MM.1S (cell line): ENCODE measurements around the gene GNMT.

Experiments
- DNase-seq: peaks from one replicate; pipeline ENCODE4 v3.0.0-alpha.2; 2015
- H2AFZ ChIP-seq: fragments of 300-600 bp; sonication (generic); 2 replicates; pipeline ENCODE4 v1.6.0; 2016; ENCODE audit warnings: antibody characterized with exemption, low read length
- H3F3A ChIP-seq: fragments of 300-600 bp; sonication (generic); 2 replicates; pipeline ENCODE4 v1.6.1; 2016; ENCODE audit warnings: mild to moderate bottlenecking, antibody characterized with exemption, low read length, moderate library complexity, mixed read lengths; ENCODE audit not compliant: insufficient read depth
- H3K27ac ChIP-seq: fragments of 300-600 bp; sonication (generic); 2 replicates; pipeline ENCODE4 v1.5.1; 2016; ENCODE audit warnings: mild to moderate bottlenecking, low read length
- H3K27me3 ChIP-seq: fragments of 300-600 bp; sonication (generic); replicated peaks from 2 replicates; pipeline ENCODE4 v1.6.0; 2016; ENCODE audit warnings: low read length; ENCODE audit not compliant: insufficient read depth
- H3K36me3 ChIP-seq: fragments of 300-600 bp; sonication (generic); replicated peaks from 2 replicates; pipeline ENCODE4 v1.6.1; 2016; ENCODE audit warnings: mild to moderate bottlenecking, low read length, mixed read lengths; ENCODE audit not compliant: insufficient read depth
- H3K4me1 ChIP-seq: fragments of 300-600 bp; sonication (generic); 2 replicates; pipeline ENCODE4 v1.6.1; 2016; ENCODE audit warnings: low read length, mixed read lengths
- H3K4me2 ChIP-seq: fragments of 300-600 bp; sonication (generic); 2 replicates; pipeline ENCODE4 v1.6.0; 2016; ENCODE audit warnings: low read depth, low read length
- H3K4me3 ChIP-seq: fragments of 300-600 bp; sonication (generic); 2 replicates; pipeline ENCODE4 v1.5.1; 2016; ENCODE audit warnings: low read length, mixed read lengths
- H3K79me2 ChIP-seq: fragments of 300-600 bp; sonication (generic); 2 replicates; pipeline ENCODE4 v1.6.1; 2016; ENCODE audit warnings: mixed run types, low read length, mixed read lengths
- H3K9ac ChIP-seq: fragments of 300-600 bp; sonication (generic); 2 replicates; pipeline ENCODE4 v1.6.1; 2016; ENCODE audit warnings: low read length, mixed read lengths
- H3K9me2 ChIP-seq: fragments of 300-600 bp; sonication (generic); replicated peaks from 2 replicates; pipeline ENCODE4 v1.6.1; 2016; ENCODE audit warnings: mild to moderate bottlenecking, low read length, mixed read lengths; ENCODE audit not compliant: insufficient read depth
- H3K9me3 ChIP-seq: fragments of 300-600 bp; sonication (generic); replicated peaks from 2 replicates; pipeline ENCODE4 v1.6.1; 2016; ENCODE audit warnings: mild to moderate bottlenecking, low read length, mixed read lengths; ENCODE audit not compliant: insufficient read depth
- H4K20me1 ChIP-seq: fragments of 300-600 bp; sonication (generic); 2 replicates; pipeline ENCODE4 v1.6.1; 2016; ENCODE audit warnings: mild to moderate bottlenecking, low read length, moderate library complexity, mixed read lengths; ENCODE audit not compliant: insufficient read depth
- EZH2 ChIP-seq: fragments of 300-600 bp; sonication (generic); optimal IDR thresholded peaks from 2 replicates; pipeline ENCODE3; 2017; ENCODE audit warnings: low read depth, mild to moderate bottlenecking, antibody characterized with exemption, low read length, mixed read lengths
- EZH2phosphoT487 ChIP-seq: fragments of 300-600 bp; sonication (generic); IDR thresholded peaks from 2 replicates; pipeline ENCODE4 v1.6.1; 2018; ENCODE audit warnings: antibody characterized with exemption, low read length
- TF ChIP-seq, protein P1 (sequence below): fragments of 300-600 bp; sonication (generic); IDR thresholded peaks from 2 replicates; pipeline ENCODE4 v1.5.1; 2016; ENCODE audit warnings: antibody characterized with exemption, low read length, mixed read lengths

Gene GNMT

DNA sequence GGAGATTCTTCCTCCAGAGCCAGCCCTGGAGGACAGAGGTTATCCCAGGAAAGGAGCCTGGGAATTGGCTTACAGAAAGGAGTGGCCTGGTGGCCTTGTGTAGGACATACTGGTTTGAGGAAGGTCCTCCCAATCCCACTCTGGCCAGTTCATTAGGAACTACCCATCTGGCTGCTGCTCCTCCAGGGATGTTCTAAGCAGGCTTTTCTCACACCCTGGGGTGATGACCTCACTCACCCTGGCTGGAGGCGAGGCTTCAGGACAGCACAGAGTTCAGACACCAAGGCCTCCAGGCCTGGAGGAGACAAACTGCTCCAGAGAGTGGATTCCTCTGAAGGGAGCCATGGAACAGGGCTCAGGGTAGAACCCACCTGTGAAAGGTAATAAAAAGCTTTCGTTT is 8.9 kb downstream of the GNMT start:
- H3K9me3 ChIP-seq = no peaks in the 10 kb centered on the region
- no peak overlapping the region for H3K4me2 ChIP-seq
- no peak overlapping the region for H2AFZ ChIP-seq
- H3F3A ChIP-seq = no peaks in the 10 kb centered on the region
- H3K4me3 ChIP-seq = no peak overlapping the region
- H3K36me3 ChIP-seq = no peaks in the 10 kb centered on the region
- H4K20me1 ChIP-seq = no peaks in the 10 kb centered on the region
- no peaks in the 10 kb centered on the region for H3K27me3 ChIP-seq
- DNase-seq = no peak
- H3K4me1 ChIP-seq = no peaks in the 10 kb centered on the region
- TF ChIP-seq EZH2 (no peak), EZH2phosphoT487 (no peak)
- TF ChIP-seq, protein P1, sequence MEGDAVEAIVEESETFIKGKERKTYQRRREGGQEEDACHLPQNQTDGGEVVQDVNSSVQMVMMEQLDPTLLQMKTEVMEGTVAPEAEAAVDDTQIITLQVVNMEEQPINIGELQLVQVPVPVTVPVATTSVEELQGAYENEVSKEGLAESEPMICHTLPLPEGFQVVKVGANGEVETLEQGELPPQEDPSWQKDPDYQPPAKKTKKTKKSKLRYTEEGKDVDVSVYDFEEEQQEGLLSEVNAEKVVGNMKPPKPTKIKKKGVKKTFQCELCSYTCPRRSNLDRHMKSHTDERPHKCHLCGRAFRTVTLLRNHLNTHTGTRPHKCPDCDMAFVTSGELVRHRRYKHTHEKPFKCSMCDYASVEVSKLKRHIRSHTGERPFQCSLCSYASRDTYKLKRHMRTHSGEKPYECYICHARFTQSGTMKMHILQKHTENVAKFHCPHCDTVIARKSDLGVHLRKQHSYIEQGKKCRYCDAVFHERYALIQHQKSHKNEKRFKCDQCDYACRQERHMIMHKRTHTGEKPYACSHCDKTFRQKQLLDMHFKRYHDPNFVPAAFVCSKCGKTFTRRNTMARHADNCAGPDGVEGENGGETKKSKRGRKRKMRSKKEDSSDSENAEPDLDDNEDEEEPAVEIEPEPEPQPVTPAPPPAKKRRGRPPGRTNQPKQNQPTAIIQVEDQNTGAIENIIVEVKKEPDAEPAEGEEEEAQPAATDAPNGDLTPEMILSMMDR = no peak
- H3K27ac ChIP-seq = no peak overlapping the region
- no peaks in the 10 kb centered on the region for H3K9me2 ChIP-seq
- H3K79me2 ChIP-seq = no peaks in the 10 kb centered on the region
- H3K9ac ChIP-seq = no peak overlapping the region

DNA sequence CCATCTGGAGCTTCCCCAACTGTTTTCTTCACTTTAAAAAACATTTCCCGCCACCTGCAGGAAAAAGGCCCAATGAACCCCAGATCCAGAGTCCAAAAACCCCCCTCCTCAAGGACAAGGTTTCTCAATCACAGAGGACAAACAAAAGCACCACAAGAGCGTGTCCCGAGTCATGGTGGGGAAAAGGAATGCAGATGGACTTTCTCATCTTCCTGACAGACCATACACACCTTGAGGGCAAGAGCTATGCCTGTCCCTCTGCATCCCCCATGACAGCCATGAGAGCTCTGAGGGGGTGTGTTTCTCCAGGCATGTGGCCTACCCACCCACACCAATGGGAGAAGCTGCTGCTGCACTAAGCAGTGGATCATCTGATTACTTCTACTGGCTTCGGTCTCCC is 9.4 kb downstream of the GNMT start:
- no peaks in the 10 kb centered on the region for H3K9me2 ChIP-seq
- H3K9me3 ChIP-seq = no peaks in the 10 kb centered on the region
- H3K27me3 ChIP-seq = no peaks in the 10 kb centered on the region
- TF ChIP-seq EZH2phosphoT487 (no peak), EZH2 (no peak)
- TF ChIP-seq, protein P1 = no peak
- no peaks in the 10 kb centered on the region for H3F3A ChIP-seq
- H3K79me2 ChIP-seq = no peaks in the 10 kb centered on the region
- H4K20me1 ChIP-seq = no peaks in the 10 kb centered on the region
- H3K9ac ChIP-seq = no peak overlapping the region
- no peaks in the 10 kb centered on the region for H3K36me3 ChIP-seq
- H3K4me3 ChIP-seq = no peak overlapping the region
- no peaks in the 10 kb centered on the region for H3K4me1 ChIP-seq
- no peak overlapping the region for H2AFZ ChIP-seq
- H3K27ac ChIP-seq = no peak overlapping the region
- no peak for DNase-seq
- no peak overlapping the region for H3K4me2 ChIP-seq

DNA sequence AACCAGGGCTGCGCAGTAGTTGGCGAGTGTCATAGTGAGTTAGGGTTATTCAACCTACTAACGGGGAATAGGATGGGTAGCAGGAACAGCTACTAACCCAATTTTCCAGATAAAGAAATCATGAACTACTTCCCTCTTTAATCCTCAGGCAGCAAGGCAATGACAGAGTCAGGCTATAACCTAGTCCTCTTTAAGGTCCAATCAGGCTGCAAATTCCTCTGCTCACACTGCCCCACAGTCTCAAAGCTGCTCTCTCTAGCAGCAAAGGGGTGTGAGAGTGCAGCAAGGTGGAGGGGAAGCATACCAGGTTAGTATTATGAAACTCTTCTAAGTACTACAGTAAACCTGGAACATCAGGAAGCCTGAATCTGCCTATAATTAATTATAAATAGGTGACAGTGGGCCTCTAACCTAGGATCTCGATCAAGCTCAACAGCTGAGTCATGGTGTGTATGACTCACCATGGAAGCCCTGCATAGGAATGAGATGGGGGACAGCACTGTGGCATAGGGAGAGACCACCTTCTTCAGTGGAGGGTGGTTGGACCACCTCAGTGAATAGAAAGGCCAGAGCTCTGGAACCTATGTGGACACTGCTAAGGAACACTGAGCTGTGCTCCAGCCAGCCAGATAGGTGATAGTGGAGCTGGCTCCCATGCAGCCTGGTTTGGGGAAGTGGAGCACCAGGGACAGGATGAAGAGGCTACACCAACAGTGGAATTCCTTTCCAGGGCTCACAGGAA is 10.5 kb downstream of the GNMT start:
- TF ChIP-seq, protein P1 = no peak
- TF ChIP-seq EZH2phosphoT487 = no peak
- TF ChIP-seq EZH2 = no peak
- H3K27me3 ChIP-seq = no peaks in the 10 kb centered on the region
- no peak overlapping the region for H3K4me2 ChIP-seq
- H3K36me3 ChIP-seq = no peaks in the 10 kb centered on the region
- H3K79me2 ChIP-seq = no peaks in the 10 kb centered on the region
- DNase-seq = no peak
- no peaks in the 10 kb centered on the region for H3K4me1 ChIP-seq
- H3K9ac ChIP-seq = no peak overlapping the region
- H3F3A ChIP-seq = no peaks in the 10 kb centered on the region
- H3K9me3 ChIP-seq = no peaks in the 10 kb centered on the region
- H3K9me2 ChIP-seq = no peaks in the 10 kb centered on the region
- no peaks in the 10 kb centered on the region for H4K20me1 ChIP-seq
- no peak overlapping the region for H3K4me3 ChIP-seq
- no peak overlapping the region for H3K27ac ChIP-seq
- H2AFZ ChIP-seq = no peak overlapping the region
